GM12864 (cell line): Measurements from ENCODE around the gene NCAPD3.

ENCODE experiments used
- DNase-seq: peaks from one replicate; pipeline ENCODE4 v3.0.0-alpha.2; 2011; ENCODE audit warnings: low read depth
- H3K4me3 ChIP-seq: 2 replicates; pipeline ENCODE4 v1.5.1; 2011; ENCODE audit warnings: mild to moderate bottlenecking, low read depth, low read length, control low read depth
- CTCF ChIP-seq: IDR thresholded peaks from 2 replicates; pipeline ENCODE4 v1.5.1; 2011; ENCODE audit warnings: low read depth, mild to moderate bottlenecking, moderate library complexity, low read length, control low read depth, inconsistent platforms; ENCODE audit errors: missing control alignments

Gene NCAPD3

GRCh38 chr11:134178032-134178674 lies 45.6 kb downstream of the NCAPD3 start:
- TF ChIP-seq CTCF, result no peak
- DNase-seq, result no peak
- H3K4me3 ChIP-seq, result no peak overlapping the region

GRCh38 chr11:134176284-134176683 lies 47.5 kb downstream of the NCAPD3 start:
- DNase-seq, result no peak
- no peak for TF ChIP-seq CTCF
- no peak overlapping the region for H3K4me3 ChIP-seq

DNA sequence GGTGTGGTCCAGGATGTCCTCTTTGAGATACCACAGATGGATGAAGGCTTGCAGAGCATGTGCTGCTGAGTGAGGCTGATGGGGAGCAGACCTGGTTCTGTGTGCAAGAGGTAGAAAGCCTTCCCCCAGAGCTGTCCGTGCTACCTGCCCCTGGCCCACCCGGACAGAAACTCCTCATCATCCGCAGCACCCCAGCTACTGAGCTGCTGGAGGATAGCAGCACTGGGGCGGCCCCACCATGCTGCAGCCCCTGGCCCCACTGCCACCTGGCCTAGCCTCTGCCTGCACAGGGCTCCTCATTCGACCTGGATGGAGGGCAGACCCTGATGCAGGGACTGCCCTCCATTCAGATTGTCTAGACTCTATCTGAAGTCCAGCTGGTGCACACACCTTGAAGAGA lies 50.5 kb downstream of the NCAPD3 start:
- no peak for DNase-seq
- no peak for TF ChIP-seq CTCF
- H3K4me3 ChIP-seq, result no peak overlapping the region

DNA sequence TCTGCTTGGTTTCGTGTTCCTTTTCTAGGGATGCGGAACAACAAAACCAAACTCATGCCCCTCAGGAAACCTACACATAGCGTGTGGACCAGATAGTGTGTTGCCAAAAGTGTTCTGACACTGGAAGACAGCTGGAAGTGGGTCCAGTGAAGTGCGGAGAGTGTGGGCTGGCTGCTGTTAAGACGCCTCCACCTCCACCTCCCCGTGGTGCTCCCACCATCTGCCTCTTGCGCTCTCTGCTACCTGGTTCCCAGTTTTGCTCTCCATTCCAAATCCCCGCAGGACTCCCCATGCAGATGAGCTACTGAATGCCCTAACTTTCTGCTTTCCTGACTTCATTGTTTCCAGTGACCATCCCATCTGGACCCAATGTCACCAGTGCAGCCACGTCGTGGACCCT lies 51.8 kb downstream of the NCAPD3 start:
- no peak for TF ChIP-seq CTCF
- no peak for DNase-seq
- H3K4me3 ChIP-seq, result no peak overlapping the region

- DNase-seq, result no peak
- no peak overlapping the region for H3K4me3 ChIP-seq
- TF ChIP-seq CTCF, result no peak
These were observed 52.9 kb downstream of the NCAPD3 start for GRCh38 chr11:134170919-134171281.

- no peak overlapping the region for H3K4me3 ChIP-seq
- DNase-seq, result no peak
- no peak for TF ChIP-seq CTCF
These were observed 53.4 kb downstream of the NCAPD3 start for GRCh38 chr11:134170177-134170918.
